Measurements from ENCODE around the gene KLF9.
A peak's percentile ranks its signal among the peaks of the same experiment; 100 is the strongest.

The KLF9 gene

DNA sequence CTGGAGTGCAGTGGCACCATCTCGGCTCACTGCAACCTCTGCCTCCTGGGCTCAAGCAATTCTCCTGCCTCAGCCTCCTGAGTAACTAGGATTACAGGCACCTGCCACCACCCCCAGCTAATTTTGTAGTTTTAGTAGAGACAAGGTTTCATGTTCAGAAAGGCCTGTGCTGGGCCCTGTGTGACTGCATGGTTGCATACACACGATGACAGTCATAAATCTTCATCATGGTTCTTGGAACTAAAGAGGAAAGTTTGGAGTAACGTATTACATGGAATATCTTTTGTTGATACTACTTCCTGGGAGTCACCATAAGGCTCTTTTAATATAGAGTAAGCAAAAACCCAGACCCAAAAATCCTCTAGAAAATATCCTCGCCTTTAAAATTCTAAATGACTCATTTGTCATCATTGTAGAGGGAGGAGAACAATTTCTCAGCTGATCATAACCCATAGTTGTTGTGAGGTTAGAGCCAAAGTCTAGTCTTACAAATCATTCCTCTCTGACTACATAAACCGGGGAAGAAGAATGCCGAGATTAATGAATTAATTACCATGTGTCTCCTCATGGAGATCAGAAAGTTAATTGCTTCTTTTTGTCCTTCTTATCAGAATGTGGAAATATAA is 47.0 kb downstream of the KLF9 start:
- DNase-seq (ENCODE audit: low read depth, low spot score): no peak

DNA sequence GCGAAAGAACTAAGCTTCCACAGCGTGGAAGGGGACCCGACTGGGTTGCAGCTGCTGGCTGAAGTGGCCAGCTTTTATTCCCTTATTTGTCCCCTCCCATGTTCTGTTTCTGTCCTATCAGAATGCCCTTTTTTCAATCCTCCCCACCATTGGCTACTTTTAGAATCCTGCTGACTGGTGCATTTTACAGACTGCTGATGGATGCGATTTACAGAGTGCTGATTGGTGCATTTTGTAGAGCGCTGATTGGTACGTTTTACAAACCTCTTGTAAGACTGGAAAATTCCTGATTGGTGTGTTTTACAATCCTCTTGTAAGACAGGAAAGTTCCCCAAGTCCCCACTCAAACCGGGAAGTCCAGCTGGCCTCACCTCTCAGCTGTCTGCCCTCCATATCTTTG is 50.7 kb downstream of the KLF9 start:
- DNase-seq (ENCODE audit: low read depth, low spot score): no peak

DNA sequence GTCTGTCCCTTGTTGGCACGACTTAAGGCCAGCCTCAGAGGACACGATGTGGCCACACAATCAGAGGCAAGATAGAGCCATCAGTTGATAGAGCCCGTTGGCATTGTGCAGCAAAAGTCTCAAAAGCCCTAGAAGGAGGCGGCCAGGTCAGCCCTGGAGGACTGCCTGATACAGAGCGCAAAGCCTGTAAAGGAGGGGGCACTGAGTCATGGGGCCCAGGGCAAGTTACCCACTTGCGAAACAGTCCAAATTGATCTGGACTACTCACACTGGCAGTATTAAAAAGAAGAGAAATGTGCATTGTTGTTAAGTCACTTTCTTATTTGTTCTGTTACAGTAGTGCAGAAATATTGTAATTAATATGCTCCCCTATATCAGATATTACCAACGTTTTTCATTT is 51.5 kb downstream of the KLF9 start:
- DNase-seq (ENCODE audit: low read depth, low spot score): no peak

DNA sequence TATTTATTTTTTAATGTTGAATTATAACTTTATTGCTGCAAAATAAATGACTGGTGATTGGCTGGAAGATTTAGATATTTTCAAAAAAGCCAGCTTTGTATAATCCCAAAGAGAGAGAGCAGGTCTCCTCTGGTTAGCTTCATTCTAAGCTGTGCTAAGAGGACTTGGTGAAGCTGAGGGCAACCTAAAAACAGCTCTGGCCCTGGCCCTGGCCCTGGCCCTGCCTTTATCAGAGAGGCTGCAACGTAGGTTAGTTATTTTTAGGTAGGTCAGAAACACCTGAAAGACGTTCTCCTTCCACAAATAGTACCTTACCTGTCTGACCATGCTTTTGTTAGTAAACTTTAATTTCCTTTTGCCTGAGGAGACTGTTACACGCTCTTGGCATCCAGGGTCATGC is 58.7 kb downstream of the KLF9 start:
- no peak for DNase-seq (ENCODE audit: low read depth, low spot score)

DNA sequence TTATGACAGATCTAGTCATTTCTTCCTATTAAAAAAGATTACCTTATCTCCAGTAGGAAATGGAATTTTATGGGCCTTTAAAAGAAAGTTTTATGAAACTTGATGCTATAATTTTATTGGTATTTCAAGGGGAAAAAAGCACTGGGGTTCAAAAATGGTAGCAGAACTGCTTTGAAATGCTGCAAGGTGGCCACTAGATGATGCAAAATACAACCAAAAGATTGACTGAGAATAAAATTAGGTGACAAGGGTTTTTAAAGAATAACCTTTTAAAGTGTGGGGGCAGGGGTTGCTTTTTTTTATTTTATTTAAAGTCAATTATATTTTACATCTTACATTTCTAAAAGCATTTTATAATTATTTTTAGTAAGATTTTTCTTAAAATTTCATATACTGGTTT is 61.7 kb downstream of the KLF9 start:
- DNase-seq (ENCODE audit: low read depth, low spot score): peak; percentile 11

DNA sequence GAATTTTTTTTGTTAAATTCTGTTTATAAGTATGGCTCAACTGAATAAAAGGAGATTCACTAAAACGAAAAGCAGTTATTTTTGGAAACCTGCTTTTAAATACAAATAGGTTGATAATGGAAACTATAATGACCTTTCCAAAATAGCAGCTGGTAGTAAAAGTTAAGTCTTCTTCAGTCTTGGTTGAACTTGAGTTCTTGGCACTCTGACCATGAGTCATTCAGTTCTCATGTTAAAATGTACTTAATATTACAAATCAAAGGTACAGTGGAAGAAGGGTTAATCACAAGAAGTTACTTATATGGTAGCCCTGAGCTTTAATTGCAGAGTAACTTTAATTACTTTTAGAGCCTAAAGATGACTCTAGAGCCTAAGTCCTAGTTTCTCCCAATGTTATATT is 62.1 kb downstream of the KLF9 start:
- peak; percentile 37 for DNase-seq (ENCODE audit: low read depth, low spot score)

DNA sequence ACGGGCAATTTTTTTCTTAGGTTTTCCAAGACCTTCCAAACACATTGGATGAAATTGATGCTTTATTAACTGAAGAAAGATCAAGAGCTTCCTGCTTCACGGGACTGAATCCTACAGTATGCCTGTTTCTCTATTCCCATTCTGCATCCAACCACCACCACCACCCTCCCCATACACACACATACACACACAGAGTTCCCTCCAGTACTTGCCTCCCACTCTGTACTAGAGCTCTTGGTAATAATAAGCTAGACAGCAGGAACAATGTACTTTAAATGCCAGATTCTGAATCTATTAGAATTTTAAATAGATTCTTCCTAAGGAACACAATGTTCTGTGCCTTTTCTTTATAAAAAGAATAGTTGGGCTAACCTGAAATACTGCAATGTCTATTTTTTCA is 67.4 kb downstream of the KLF9 start:
- DNase-seq (ENCODE audit: low read depth, low spot score): peak; percentile 43

DNA sequence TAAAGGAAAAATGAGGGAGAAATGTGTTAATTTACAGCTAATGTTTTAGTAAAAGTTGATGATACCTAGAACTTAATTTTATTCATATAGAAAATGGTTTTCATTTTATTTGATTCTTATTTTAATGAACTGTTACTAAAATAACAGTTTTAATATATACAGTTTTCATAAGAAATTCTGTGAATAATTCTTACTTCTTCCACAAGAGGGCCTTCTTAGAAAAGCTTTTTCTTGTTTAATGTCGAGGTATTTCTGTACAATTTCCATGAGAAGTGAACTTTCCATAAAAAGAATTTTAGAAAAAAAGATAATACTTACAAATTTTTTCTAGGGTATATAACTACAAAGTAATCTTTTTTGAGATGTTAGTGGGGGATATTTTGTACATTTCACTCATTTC is 73.9 kb downstream of the KLF9 start:
- DNase-seq (ENCODE audit: low read depth, low spot score): peak; percentile 35
